ENCODE results near the gene C12orf50.

- no peak for TF ChIP-seq POLR2A (IDR thresholded peaks at IDR 0.05)
- TF ChIP-seq CTCF (IDR thresholded peaks at IDR 0.05), result no peak
Measured at GRCh38 chr12:87931812-87932211, 97.4 kb downstream of the C12orf50 start.
